ENCODE data around the gene DMKN.

The DMKN gene

DNA sequence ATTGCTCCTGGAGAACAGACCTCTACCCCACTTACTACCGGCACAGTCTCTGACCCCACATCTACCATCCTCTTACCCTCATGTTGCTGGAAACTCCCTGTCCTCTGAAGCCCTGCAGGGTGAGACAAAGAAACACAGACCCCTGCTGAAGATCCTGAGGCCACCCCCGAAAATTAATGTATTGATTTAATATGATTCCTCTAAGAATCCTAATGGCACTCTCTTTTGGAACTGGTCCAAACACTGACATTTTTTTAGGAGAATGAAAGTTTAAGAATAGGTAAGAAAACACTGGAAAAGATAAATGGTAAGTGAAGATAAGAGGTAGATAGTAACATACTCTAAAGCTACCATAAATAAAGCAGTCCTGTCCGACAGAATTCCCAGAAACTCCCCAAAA lies 5.3 kb downstream of the DMKN start:
- Histone ChIP-seq H3K9ac (ENCODE audit: low read length) (no peak overlapping the region), H4K20me1 (ENCODE audit: low read depth, low read length) (no peaks in the 10 kb centered on the region), H3K9me2 (replicated peaks; ENCODE audit: insufficient read depth, low read length) (no peaks in the 10 kb centered on the region), H3K27me3 (ENCODE audit: low read length) (peaks cover 4% of the 10 kb centered on the region; the same call in 1 of the 2 replicates), H3K4me3 (ENCODE audit: insufficient read depth, low read length, poor library complexity, severe bottlenecking) (no peak overlapping the region), H3K4me2 (ENCODE audit: low read depth, low read length, poor library complexity, severe bottlenecking) (no peak overlapping the region), H3K27ac (ENCODE audit: low read depth, low read length) (no peak overlapping the region), H3K36me3 (ENCODE audit: low read length) (no peaks in the 10 kb centered on the region), H3K9me3 (ENCODE audit: insufficient read depth, low read length) (no peaks in the 10 kb centered on the region), H3K79me2 (ENCODE audit: insufficient read depth, low read length) (no peaks in the 10 kb centered on the region), H3F3A (ENCODE audit: insufficient read depth) (no peaks in the 10 kb centered on the region), H2AFZ (ENCODE audit: low read depth, low read length, severe bottlenecking) (no peak overlapping the region)
- TF ChIP-seq, protein P1, sequence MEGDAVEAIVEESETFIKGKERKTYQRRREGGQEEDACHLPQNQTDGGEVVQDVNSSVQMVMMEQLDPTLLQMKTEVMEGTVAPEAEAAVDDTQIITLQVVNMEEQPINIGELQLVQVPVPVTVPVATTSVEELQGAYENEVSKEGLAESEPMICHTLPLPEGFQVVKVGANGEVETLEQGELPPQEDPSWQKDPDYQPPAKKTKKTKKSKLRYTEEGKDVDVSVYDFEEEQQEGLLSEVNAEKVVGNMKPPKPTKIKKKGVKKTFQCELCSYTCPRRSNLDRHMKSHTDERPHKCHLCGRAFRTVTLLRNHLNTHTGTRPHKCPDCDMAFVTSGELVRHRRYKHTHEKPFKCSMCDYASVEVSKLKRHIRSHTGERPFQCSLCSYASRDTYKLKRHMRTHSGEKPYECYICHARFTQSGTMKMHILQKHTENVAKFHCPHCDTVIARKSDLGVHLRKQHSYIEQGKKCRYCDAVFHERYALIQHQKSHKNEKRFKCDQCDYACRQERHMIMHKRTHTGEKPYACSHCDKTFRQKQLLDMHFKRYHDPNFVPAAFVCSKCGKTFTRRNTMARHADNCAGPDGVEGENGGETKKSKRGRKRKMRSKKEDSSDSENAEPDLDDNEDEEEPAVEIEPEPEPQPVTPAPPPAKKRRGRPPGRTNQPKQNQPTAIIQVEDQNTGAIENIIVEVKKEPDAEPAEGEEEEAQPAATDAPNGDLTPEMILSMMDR (IDR thresholded peaks at IDR 0.05; ENCODE audit: insufficient read depth, low read length, poor library complexity, severe bottlenecking) = no peak
- TF ChIP-seq EZH2phosphoT487 (conservative IDR thresholded peaks at IDR 0.05; ENCODE audit: low read length) = no peak

DNA sequence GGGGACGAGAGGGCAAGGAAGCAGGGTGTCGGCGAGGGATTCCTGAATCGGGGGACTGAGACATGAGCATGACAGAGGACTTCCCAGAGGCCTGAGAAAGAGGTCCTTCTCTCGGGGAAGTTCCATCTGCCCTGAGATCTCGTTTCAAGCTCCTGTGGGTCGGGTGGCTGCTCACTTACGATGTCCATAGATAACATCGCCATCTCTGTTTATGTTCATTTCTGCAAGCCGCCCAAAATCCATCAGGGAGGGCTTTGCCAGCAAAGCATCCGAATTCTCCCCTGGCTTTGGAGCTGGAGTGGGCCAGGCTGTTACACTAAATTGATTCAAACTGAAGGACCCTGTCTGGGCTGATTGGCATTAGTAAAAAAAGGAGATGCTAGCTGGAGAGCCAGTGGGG lies 5.9 kb downstream of the DMKN start:
- no peaks in the 10 kb centered on the region for H3K79me2 ChIP-seq (ENCODE audit: insufficient read depth, low read length)
- H2AFZ ChIP-seq (ENCODE audit: low read depth, low read length, severe bottlenecking) = no peak overlapping the region
- no peak overlapping the region for H3K9ac ChIP-seq (ENCODE audit: low read length)
- H3K4me2 ChIP-seq (ENCODE audit: low read depth, low read length, poor library complexity, severe bottlenecking) = no peak overlapping the region
- H3K4me3 ChIP-seq (ENCODE audit: insufficient read depth, low read length, poor library complexity, severe bottlenecking) = no peak overlapping the region
- H4K20me1 ChIP-seq (ENCODE audit: low read depth, low read length) = no peaks in the 10 kb centered on the region
- H3K36me3 ChIP-seq (ENCODE audit: low read length) = no peaks in the 10 kb centered on the region
- no peak overlapping the region for H3K27ac ChIP-seq (ENCODE audit: low read depth, low read length)
- no peak for TF ChIP-seq EZH2phosphoT487 (conservative IDR thresholded peaks at IDR 0.05; ENCODE audit: low read length)
- TF ChIP-seq, protein P1 (IDR thresholded peaks at IDR 0.05; ENCODE audit: insufficient read depth, low read length, poor library complexity, severe bottlenecking) = no peak
- H3K9me2 ChIP-seq (replicated peaks; ENCODE audit: insufficient read depth, low read length) = no peaks in the 10 kb centered on the region
- H3K9me3 ChIP-seq (ENCODE audit: insufficient read depth, low read length) = no peaks in the 10 kb centered on the region
- no peaks in the 10 kb centered on the region for H3F3A ChIP-seq (ENCODE audit: insufficient read depth)
- H3K27me3 ChIP-seq (ENCODE audit: low read length) = peaks cover 4% of the 10 kb centered on the region; the same call in 1 of the 2 replicates

DNA sequence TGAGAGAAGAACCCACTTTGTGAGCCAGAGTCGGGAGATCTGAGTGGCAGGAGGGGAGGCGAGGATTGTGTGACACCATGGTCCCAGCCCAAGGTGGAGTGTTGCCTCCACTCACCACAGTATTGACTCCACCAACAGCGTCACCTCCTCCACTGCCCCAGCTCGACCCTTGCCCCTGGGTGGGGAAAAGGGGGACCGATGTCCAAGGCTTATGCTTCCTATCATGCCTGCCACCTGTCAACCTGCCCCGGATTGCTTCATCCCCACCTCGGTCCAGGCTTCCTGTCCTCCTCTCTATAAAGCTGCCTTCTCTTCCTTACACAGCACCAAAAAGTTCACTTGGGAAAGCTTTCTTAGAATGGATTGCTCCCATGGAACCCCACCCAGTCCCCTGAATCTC lies 7.4 kb downstream of the DMKN start:
- Histone ChIP-seq H3K79me2 (ENCODE audit: insufficient read depth, low read length) (no peaks in the 10 kb centered on the region), H4K20me1 (ENCODE audit: low read depth, low read length) (no peaks in the 10 kb centered on the region), H3K27ac (ENCODE audit: low read depth, low read length) (no peak overlapping the region), H3K9me2 (replicated peaks; ENCODE audit: insufficient read depth, low read length) (no peaks in the 10 kb centered on the region), H3K36me3 (ENCODE audit: low read length) (no peaks in the 10 kb centered on the region), H3K9me3 (ENCODE audit: insufficient read depth, low read length) (no peaks in the 10 kb centered on the region), H3K9ac (ENCODE audit: low read length) (no peak overlapping the region), H3K27me3 (ENCODE audit: low read length) (peaks cover 4% of the 10 kb centered on the region; the same call in 1 of the 2 replicates), H2AFZ (ENCODE audit: low read depth, low read length, severe bottlenecking) (no peak overlapping the region), H3K4me3 (ENCODE audit: insufficient read depth, low read length, poor library complexity, severe bottlenecking) (no peak overlapping the region), H3K4me2 (ENCODE audit: low read depth, low read length, poor library complexity, severe bottlenecking) (no peak overlapping the region), H3F3A (ENCODE audit: insufficient read depth) (no peaks in the 10 kb centered on the region)
- TF ChIP-seq, protein P1 (IDR thresholded peaks at IDR 0.05; ENCODE audit: insufficient read depth, low read length, poor library complexity, severe bottlenecking) = no peak
- TF ChIP-seq EZH2phosphoT487 (conservative IDR thresholded peaks at IDR 0.05; ENCODE audit: low read length) = no peak

Measured in SU-DHL-6 (cell line).